NCI-H345 treated with DMSO at 0.1 percent for 48 hours (cell line): ENCODE results near the gene EBF4.

Source experiments
- DNase-seq: peaks from one replicate; lab custom pipeline; 2025; ENCODE audit not compliant: unreplicated experiment; lab: John Stamatoyannopoulos, UW

The EBF4 gene

DNA sequence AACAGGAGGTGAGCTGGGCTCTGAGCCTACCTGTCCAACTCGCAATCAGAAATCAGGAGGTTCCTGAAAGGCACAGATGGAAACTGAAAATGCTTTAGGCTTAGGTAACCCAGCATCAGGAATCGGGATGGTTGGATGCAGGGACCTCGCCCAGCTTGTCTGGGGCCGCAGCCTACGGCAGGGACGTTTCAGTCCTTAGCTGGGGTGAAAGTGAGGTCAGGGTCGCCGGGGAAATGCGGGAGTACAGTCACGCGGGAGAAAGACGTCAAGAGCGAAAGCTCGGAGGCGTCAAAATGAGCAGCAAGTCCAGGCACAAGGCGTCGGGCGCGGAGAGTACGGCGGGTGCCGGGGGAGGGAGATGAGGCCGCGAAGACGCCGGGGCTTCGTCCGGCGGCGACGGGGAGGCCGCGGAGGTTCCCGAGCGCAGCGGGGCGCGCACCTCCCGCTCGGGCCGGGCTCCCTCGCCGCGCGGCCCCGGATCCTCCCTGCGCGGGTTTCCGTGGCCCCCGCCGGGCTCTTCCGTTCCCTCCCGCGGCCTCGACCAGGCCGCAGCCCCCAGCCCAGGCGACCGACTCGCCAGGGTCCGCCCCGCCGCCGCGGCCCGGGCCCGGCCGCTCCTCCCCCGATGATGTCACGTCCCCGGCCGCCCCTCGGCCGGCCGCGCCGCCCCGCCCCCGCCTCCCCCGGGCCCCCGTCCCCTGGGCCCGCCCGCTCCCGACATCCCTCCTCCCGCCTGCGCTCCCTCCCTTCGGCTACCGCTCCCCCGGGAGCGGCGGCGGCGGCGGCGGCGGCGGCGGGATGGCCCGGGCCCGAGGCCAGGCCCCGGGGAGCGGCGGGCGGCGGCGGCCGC, at the start of gene EBF4:
TSS of gene EBF4 (plus strand) at position 745 of the 850 bp plus-strand sequence. CDS start 866 bp downstream, outside the sequence.
- no peak for DNase-seq

GRCh38 chr20:2643708-2644107, 48.9 kb upstream of the EBF4 start:
- no peak for DNase-seq

DNA sequence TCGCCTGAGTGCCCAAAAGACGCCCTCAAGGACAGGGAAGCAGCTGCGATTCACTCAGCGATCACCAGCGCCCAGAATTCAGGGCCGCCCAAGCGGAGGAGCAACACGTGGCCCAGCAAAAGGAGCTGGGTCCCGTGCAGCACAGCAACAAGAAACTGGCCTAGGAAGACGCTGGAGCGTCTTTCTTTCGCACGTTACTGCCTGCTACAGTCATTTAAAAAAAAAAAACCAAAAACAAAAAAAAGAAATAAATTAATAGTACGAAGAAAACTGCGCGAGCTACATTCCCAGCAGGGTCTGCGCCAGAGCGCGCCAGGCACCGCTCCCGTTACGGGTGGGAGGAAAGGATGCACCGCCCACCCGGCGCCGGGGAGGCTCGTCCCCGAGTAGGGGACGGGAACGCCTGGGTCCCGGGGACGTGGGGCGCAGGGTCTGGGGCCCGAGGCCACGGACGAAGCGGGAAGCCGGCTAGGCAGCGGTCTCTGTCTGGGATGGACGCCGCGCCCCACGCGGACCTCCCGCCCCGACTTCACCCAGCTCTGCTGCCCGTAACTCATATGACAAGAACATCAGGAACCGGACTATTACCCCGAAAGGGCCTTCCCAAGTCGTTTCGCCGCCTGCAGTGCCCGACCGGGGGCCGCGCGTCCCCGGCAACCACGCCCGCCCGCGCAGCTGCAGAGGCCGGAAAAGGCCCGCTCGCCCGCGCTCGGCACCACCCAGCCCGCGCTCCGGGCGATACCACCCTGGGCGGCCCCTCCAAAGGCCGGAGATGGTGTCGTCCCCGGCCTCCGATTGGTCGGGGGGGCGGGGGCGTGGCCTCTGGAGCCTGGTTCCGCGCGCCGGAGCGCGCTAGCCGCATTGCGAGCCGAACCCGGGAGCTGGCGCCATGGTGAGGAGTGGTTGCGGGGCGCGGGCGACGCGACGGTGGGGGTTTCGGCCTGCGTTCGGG, 40.5 kb upstream of the EBF4 start, which contains the start of gene NOP56:
TSS of gene NOP56 (plus strand) at position 861 of the 952 bp plus-strand sequence. CDS start at position 890, 29 bp downstream.
- peak; percentile 80 for DNase-seq

DNA sequence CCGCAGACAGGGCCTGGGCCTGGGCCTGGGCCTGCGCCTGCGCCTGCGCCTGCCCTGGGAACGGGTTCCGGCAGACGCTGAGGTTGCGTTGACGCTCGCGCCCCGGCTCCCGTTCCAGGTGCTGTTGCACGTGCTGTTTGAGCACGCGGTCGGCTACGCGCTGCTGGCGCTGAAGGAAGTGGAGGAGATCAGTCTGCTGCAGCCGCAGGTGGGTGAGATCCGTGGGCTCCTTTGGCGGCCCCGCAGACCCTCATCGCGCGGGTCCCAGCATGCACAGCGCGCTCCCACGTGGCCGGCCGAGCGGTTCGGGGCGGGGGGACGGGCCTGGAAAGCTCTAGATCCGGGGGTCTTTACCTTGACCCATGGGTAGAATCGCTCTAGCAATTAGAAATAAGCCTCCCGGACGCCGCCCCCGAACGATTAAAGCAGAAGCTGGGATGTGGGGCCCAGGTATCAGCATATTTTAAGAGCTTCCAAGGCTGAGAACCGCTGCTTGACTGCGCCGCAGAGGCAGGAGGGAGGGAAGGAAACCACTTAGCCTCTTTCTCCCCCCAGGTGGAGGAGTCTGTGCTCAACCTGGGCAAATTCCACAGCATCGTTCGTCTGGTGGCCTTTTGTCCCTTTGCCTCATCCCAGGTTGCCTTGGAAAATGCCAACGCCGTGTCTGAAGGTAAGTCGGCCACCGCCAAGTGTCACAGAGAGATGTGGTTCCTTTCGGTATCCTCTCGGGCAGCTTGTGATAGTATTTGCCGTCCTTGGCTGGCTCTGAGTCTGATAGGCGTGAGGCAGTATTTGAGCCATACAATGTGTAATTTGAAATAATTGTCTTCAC, 39.6 kb upstream of the EBF4 start:
- peak; percentile 62 for DNase-seq

GRCh38 chr20:2653556-2654383, 38.8 kb upstream of the EBF4 start:
- DNase-seq: no peak

DNA sequence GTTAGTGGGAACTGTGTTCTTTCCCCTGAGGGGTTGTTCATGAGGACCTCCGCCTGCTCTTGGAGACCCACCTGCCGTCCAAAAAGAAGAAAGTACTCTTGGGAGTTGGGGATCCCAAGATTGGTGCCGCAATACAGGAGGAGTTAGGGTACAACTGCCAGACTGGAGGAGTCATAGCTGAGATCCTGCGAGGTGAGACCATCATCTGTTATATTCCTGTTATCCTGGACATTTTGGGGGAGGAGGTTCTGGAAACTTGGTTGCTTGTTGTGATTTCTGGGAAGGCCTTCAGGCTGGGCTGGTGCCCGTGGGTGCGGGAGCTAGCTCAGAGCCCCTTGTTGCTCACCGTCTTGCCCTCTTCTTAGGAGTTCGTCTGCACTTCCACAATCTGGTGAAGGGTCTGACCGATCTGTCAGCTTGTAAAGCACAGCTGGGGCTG, 38.2 kb upstream of the EBF4 start:
- no peak for DNase-seq

GRCh38 chr20:2654831-2655230, 37.7 kb upstream of the EBF4 start:
- no peak for DNase-seq

DNA sequence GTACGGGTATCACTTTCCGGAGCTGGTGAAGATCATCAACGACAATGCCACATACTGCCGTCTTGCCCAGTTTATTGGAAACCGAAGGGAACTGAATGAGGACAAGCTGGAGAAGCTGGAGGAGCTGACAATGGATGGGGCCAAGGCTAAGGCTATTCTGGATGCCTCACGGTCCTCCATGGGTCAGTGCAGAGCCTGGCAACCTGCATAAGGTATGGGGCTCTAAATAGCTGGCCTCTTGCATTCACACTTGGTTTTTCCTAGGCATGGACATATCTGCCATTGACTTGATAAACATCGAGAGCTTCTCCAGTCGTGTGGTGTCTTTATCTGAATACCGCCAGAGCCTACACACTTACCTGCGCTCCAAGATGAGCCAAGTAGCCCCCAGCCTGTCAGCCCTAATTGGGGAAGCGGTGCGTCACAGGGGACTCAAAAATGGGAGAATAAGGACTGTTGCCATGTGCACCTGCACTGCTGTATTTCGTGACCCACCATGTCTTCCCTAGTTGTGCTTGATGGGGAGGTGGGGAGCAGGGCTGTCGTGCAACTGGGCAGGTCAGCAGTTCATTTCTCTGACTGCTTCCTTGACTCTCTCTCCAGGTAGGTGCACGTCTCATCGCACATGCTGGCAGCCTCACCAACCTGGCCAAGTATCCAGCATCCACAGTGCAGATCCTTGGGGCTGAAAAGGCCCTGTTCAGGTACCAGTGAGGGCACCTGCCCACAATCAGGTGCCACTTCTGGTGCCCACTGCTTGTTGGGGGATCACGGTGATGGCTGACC, 37.1 kb upstream of the EBF4 start:
- DNase-seq: no peak

DNA sequence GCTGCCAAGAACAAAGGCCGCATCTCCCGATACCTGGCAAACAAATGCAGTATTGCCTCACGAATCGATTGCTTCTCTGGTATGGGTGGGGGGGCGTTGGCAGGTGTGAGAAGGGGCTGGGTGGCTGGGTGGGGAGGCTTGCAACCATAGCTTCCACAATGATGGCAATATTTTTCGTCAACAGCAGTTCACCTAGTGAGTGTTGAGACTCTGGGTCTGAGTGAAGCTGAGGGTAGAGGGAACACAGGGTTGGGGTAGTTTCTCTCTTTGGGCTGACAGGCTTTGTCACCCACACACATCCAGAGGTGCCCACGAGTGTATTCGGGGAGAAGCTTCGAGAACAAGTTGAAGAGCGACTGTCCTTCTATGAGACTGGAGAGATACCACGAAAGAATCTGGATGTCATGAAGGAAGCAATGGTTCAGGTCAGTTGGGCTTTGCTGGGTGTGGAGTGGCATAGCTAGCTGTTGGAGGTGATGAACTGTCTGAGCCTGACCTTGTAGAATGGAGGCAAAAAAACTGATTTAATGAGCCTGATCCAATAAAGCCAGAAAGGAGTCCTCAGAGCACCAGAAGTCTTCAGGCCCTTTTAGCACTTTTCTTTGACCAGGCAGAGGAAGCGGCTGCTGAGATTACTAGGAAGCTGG, 36.0 kb upstream of the EBF4 start:
- no peak for DNase-seq

- DNase-seq: no peak
Observed at GRCh38 chr20:2657241-2657640, 35.3 kb upstream of the EBF4 start.

GRCh38 chr20:2657674-2658073, 34.9 kb upstream of the EBF4 start:
- DNase-seq: no peak

GRCh38 chr20:2658414-2659354, 33.9 kb upstream of the EBF4 start:
- no peak for DNase-seq

DNA sequence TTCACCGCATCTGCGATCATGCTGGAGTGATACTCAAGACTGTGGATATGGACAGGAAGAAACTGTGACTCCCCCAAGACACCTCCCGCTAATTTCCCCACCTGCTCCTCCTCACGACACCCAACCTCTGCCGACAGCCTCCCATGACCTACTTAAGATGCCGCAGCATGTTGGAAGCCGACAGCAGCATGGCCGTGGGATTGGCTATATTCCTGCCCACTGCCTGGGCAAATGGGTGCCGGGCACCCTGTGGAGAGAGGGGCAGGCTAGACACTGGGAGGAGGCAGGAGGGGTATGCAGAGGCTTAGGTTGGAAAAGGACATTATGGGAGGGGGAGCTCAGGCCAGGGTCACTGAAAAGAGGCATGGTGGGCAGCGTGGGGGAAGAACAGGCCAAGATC, 33.0 kb upstream of the EBF4 start:
- DNase-seq: no peak

DNA sequence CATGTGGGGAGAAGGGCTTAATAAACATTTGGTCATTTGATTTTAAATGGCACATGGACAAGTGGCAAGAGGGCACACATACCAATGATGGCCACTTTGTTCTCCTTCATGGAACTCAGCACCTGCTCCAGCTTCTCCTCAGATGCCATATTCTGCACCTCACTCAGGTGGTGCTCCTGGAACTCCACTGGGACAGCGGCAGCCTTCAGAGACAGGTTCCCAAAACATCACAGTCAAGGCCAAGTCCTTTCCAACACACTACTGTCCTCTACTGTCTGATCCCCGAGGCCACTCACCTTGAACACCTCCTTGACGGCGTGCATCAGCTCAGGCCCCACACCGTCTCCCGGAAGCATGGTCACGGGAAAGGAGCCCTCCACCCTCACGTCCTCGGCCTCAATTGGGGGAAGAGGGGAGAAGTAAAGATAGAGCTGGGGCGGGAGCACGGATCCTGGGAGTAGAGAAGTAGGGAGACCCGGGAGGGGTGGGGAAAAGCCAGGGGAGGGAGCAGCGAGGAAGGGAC, 29.2 kb upstream of the EBF4 start:
- no peak for DNase-seq

DNA sequence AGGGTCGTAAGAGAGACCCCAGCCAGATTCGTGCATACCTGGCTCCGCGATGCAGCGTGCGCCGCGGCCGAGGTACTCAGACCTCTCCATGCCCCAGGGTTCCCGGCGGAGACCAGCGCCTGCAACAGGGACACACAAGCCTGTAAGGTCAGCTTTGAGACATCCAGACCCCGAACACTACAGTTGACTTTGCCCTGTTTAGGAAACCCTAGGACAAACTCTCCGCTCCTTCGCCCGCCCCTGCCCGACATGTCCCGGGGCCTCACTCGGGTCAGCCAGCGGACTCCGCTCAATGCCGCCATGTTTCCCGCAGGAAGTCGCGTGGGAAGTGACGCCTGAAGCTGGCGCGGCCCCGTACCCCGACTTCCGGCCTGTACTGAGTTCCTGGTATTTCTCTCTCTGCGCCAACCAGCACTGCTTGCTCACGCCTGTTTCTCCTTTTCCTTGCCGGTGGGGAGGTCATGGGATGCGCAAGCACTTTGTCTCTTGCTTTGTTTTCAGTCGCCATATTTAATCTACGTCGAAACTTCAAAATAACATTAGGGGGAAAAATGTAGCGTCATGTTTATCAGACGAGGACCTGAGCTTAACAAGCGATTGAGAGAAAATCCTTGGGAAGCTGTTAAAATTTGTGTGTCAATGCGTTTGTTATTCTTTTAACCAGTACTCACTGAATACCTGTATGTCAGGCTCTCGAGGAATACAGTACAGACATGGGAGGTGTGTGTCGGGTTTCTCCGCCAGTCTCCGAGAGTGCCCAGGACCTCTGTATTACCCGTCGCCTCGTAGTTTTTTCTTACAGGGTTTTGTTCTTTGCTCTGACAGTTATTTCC, 28.5 kb upstream of the EBF4 start, which contains the start of gene IDH3B:
TSS of gene IDH3B (minus strand) at position 330 of the 833 bp plus-strand sequence. CDS start at position 302, 28 bp downstream.
- DNase-seq: peak; percentile 92

- DNase-seq: no peak
Observed at GRCh38 chr20:2671977-2672376, 20.6 kb upstream of the EBF4 start.
